ENCODE data around the gene PGBD1. TPM values are rescaled to one million over a fixed set of nuclear protein-coding genes. Genes with fewer than 3 reads are reported as not detected.

Gene PGBD1
- total RNA-seq, 1 donor from 2014 or later: 5.2 TPM

DNA sequence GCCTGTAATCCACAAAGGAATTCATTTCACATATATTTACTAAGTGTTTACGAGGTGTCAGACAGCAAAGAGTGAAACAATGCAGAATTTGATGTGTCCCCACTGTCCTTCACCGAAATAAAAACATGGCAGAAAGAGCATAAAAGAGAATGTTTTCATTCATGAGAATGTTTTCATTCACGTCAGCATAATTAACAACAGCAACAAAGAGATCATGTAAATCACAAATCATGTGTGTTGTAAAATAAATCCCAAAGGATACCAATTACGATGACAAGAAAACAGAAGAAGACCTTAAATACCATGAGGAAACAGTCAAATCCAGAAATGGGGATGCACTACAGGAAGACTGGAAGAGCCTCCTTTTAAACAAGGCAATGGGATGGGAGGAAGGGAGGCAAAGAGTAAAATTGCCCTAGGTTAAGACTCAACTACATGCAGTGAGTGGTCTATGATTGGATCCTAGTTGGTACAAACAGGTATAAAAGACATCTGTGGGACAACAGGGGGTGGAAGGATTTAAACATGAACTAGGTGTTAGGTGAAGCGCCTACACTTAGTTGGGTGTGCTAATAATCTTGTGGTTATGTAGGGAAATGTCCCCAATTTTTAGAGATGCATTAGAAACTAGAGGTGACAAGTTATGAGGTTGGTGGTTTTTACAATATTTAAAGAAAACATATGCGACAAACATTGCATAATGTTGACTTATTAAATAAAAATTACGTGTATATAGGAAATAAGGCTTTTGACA lies 53.1 kb downstream of the PGBD1 start:
- TF ChIP-seq POLR2A (IDR thresholded peaks at IDR 0.05): no peak
- Histone ChIP-seq H3K36me3 (peaks cover 0 to 1% of the 10 kb centered on the region in 2 donors), H3K27ac (peak overlapping the region; percentile 97), H3K9me3 (no peaks in the 10 kb centered on the region), H3K4me1 (peaks cover 18% of the 10 kb centered on the region), H3K27me3 (no peaks in the 10 kb centered on the region), H3K4me3 (peak overlapping the region; percentile 68 to 73)
- intact Hi-C loops (cut with DNase I): no loop called here
- DNase-seq (ENCODE audit: extremely low spot score in 2 of 2): no peak

GRCh38 chr6:28335040-28335563 lies 53.7 kb downstream of the PGBD1 start:
- Histone ChIP-seq H3K4me1 (peaks cover 18% of the 10 kb centered on the region), H3K9me3 (no peaks in the 10 kb centered on the region), H3K27ac (peak overlapping the region; percentile 97), H3K27me3 (no peaks in the 10 kb centered on the region), H3K36me3 (no peaks in the 10 kb centered on the region), H3K4me3 (peak overlapping the region; percentile 68 to 73)
- intact Hi-C loops (cut with DNase I): no loop called here
- DNase-seq (ENCODE audit: extremely low spot score in 2 of 2): no peak
- TF ChIP-seq, protein P1, sequence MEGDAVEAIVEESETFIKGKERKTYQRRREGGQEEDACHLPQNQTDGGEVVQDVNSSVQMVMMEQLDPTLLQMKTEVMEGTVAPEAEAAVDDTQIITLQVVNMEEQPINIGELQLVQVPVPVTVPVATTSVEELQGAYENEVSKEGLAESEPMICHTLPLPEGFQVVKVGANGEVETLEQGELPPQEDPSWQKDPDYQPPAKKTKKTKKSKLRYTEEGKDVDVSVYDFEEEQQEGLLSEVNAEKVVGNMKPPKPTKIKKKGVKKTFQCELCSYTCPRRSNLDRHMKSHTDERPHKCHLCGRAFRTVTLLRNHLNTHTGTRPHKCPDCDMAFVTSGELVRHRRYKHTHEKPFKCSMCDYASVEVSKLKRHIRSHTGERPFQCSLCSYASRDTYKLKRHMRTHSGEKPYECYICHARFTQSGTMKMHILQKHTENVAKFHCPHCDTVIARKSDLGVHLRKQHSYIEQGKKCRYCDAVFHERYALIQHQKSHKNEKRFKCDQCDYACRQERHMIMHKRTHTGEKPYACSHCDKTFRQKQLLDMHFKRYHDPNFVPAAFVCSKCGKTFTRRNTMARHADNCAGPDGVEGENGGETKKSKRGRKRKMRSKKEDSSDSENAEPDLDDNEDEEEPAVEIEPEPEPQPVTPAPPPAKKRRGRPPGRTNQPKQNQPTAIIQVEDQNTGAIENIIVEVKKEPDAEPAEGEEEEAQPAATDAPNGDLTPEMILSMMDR (IDR thresholded peaks at IDR 0.05): no peak
- TF ChIP-seq POLR2AphosphoS5 (IDR thresholded peaks at IDR 0.05; ENCODE audit: insufficient read depth in 1 of 2, low read depth in 1 of 2) (no peak), POLR2A (IDR thresholded peaks at IDR 0.05) (no peak)

GRCh38 chr6:28335564-28336283 lies 54.4 kb downstream of the PGBD1 start, which contains the start of gene ZSCAN31:
TSS of gene ZSCAN31 (minus strand) at chr6:28336148. CDS start at chr6:28329683, 6,465 bp downstream.
- Histone ChIP-seq H3K27ac (peak within 1 kb of the TSS; percentile 97), H3K9me3 (no peaks in the 10 kb centered on the region), H3K27me3 (no peaks in the 10 kb centered on the region), H3K36me3 (no peaks in the 10 kb centered on the region), H3K4me3 (peak within 1 kb of the TSS; percentile 68 to 73), H3K4me1 (peaks cover 18% of the 10 kb centered on the region)
- intact Hi-C loops (cut with DNase I): no loop called here
- peak in 1 of 2 donors; percentile 99 for DNase-seq (ENCODE audit: extremely low spot score in 2 of 2)
- peak; percentile 89 to 96 for TF ChIP-seq POLR2AphosphoS5 (IDR thresholded peaks at IDR 0.05; ENCODE audit: insufficient read depth in 1 of 2, low read depth in 1 of 2)
- TF ChIP-seq, protein P1 (IDR thresholded peaks at IDR 0.05): peak in 1 of 3 experiments; percentile 18
- TF ChIP-seq POLR2A (IDR thresholded peaks at IDR 0.05): peak in 1 of 2 donors; percentile 60

DNA sequence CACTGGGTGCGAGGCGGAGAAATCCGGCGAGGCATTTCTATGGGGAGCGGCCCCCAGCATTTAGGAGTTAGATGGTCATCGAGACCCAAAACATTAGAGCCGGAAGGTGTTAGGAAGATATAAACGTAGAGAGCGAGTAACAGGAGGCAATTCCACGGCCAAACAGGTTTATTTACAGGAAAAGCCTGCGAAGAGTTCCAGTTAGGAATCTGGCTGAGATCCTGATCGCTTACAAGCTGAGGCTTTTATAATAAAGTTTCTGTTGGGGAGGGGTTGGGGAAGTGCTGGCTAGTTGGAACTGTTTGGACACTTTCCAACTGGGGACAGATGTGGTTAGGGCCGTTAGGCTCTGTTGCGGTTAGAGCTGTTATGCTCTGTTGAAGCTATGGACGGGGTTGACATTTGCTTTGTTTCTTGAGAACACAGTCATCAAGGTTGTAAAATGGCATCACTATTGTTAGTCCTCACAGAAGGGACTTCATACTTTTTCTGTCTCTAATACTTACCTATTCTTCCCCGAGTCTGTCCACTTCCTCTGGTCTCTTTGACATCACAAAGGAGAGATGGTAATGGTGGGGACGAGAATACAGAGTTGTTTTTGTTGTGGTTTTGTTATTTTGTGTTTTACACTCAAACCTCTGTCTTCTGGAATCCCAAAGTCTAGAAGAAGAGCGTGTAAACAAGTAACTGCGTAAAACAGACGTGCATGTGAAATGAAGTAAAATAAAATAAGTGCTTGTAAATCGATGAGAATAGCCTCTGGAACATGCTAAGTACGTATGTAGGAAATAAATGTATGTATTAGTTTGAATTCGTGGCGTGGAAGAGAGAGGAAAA lies 55.1 kb downstream of the PGBD1 start:
- TF ChIP-seq POLR2AphosphoS5 (IDR thresholded peaks at IDR 0.05; ENCODE audit: insufficient read depth in 1 of 2, low read depth in 1 of 2): no peak
- no peak for TF ChIP-seq POLR2A (IDR thresholded peaks at IDR 0.05)
- TF ChIP-seq, protein P1 (IDR thresholded peaks at IDR 0.05): no peak
- no peaks in the 10 kb centered on the region for H3K27me3 ChIP-seq
- H3K4me3 ChIP-seq: peak overlapping the region; percentile 68 to 73
- intact Hi-C loops (cut with DNase I): no loop called here
- H3K4me1 ChIP-seq: peaks cover 18% of the 10 kb centered on the region
- H3K9me3 ChIP-seq: no peaks in the 10 kb centered on the region
- H3K27ac ChIP-seq: peak overlapping the region; percentile 97
- no peaks in the 10 kb centered on the region for H3K36me3 ChIP-seq
- DNase-seq (ENCODE audit: extremely low spot score in 2 of 2): peak in 1 of 2 donors; percentile 90

DNA sequence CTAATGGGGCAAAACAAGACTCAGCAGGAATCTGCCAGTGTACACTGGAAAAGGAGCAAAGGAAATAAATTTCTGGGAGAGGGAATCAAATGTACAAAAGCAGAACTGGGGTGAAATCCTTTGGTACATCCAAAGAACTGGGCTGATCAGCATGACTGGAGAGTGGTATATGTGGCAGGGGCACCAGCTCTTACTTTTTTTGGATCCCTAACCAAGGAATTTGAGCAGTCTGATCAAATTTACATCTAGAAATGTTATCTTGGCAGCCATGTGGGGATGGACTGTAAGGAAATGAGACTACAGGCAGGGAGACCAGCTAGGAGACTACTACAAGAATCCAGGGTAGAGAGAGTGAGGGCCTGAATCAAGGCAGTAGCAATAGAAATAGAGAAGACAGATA lies 55.7 kb downstream of the PGBD1 start:
- Histone ChIP-seq H3K9me3 (no peaks in the 10 kb centered on the region), H3K4me3 (no peak overlapping the region), H3K27ac (peak overlapping the region; percentile 97), H3K4me1 (peaks cover 18% of the 10 kb centered on the region), H3K36me3 (no peaks in the 10 kb centered on the region), H3K27me3 (no peaks in the 10 kb centered on the region)
- intact Hi-C loops (cut with DNase I): no loop called here
- TF ChIP-seq POLR2AphosphoS5 (IDR thresholded peaks at IDR 0.05; ENCODE audit: insufficient read depth in 1 of 2, low read depth in 1 of 2): no peak
- no peak for TF ChIP-seq POLR2A (IDR thresholded peaks at IDR 0.05)
- TF ChIP-seq, protein P1 (IDR thresholded peaks at IDR 0.05): no peak
- DNase-seq (ENCODE audit: extremely low spot score in 2 of 2): no peak
